ENCODE measurements around the gene ZNF609. TPM values are rescaled to one million over a fixed set of nuclear protein-coding genes. Genes with fewer than 3 reads are reported as not detected.

Gene ZNF609
- polyA plus RNA-seq, 12 donors = 13.2 to 23.3 (median 16.4) TPM; not detected in 1

DNA sequence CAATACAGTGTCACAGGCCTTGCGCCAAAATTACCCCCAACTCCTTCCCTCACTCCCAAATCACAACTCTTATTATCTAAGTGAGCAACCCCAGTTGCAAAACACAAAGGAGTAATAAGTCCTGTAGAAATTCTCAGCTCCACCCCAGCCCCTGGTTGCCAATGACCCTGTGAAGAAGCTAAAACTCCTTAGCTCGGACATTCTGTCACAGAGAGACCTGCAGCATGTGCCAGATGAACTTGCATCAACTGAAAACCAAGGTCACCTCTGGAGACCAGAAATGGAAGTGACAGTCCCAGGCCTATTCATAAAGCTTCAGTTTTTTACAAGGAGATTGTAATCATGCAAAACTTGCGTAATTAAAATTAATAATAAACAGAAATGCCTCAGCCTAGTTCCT is 259.8 kb downstream of the ZNF609 start:
- no peak for DNase-seq

DNA sequence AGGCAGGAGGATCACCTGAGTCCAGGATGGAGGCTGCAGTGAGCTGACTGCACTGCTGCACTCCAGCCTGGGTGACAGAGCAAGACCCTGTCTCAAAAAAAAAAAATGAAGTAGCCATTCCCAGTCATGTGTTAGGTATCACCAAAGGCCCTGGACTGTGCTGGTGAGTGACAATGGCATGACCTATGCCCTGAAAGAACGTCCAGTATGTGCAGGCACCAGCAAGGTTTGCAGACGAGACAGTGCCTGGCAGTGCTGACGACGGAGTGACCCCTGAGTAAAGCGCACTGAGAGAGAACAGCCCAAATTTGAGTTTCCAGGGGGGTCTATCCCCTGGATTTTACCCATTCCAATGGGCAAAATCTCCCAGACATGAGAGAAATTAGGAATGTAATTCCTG is 269.8 kb downstream of the ZNF609 start:
- DNase-seq = no peak

DNA sequence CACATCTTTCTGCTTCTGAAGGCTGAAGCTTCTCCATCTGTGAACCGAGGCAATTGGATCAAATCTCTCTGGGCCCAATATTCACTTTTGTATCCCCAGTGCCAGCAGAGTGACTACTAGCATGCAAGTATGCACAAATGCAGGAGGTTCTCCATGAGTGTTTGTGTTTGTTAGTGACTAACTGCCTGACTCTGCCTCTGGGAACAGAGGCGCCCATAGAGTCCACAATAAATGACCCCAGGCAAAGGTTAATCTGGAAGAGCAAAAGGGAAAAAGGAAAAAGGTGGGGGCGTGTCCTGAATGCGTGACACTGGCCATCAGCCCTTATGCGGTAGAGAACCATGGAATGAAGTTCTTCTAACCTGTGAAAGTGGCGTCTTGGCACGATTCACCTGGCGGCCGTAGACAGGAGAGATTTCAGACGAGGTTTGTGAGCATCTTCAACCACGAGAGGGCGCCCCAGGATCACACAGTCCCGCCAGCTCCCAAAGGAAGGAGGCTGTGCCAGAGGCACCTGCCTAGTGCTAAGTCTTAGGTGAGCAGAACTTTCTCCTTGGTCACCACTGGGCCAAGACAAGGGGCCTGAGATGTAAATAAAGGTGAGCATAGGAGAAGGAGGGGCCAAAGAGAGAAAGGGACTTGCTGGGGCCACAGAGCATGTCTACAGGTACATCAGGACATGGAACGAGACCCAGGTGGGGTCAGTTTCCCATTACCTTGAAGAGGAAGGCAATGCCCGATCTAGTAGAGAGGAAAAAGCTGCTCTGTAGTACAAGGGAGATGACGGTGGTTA is 270.8 kb downstream of the ZNF609 start:
- DNase-seq = peak; percentile 80

DNA sequence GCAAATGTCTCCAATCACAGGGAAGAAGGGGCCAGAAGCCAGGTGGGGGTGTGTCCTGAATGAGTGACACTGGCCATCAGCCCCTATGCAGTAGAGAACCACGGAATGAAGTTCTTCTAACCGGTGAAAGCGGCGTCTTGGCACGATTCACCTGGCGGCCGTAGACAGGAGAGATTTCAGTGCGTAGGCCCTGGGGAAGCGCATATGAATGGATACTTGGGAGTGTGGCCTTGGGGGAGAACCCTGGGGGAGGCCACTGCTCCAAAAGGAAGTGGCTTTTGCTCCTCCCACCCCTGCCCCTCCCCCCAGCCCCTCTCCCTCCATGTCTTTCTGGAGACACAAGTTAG is 271.4 kb downstream of the ZNF609 start:
- DNase-seq = no peak

DNA sequence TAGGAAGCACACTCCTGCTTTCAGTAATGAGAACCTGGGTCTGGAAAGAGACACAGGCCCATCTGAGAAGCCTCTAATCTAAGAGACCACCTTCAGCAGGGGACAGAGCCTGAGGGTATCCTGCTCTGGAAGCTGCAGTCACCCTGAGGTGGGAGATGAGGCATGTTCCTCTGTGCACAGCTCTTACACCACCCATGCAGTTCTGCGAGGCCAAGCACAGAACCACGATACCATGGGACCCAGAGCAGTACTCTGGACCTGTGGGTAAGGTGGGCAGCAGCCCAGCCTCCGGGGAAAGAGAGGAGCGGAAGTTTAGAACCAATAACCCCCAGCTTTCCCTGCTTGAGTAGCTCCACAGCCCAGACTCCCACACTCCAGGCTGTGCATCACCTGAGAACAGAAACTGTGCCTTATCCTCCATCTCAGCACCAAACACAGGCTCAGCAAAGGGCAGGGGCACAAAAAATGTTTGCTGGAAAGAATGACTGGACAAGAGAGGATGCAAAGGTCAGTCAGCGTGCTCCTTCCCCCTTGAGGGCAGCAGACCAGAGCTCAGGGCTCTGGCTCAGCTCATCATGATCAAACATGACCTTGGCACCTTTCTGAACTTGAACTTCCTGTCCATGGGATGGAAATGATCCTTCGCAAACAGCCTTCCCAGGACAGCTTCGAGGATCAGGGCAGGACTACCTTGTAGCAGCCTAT is 271.9 kb downstream of the ZNF609 start:
- no peak for DNase-seq

Other genes with a start within 250 kb of the ZNF609 start
- 10 to 100 TPM in 10 of 12 donors, 1 to 10 TPM in 1, not detected in 1; 9.2 to 14.6 (median 11.9) TPM for gene CSNK1G1, start 104.4 kb upstream of the ZNF609 start, polyA plus RNA-seq (ENCODE audit: insufficient read length in 12 of 12)
- gene PCLAF, start 79.1 kb upstream of the ZNF609 start, polyA plus RNA-seq (ENCODE audit: insufficient read length in 12 of 12) = 10 to 100 TPM in 11 of 12 donors, not detected in 1; 18.8 to 74.8 (median 40.0) TPM
- gene TRIP4, start 72.7 kb upstream of the ZNF609 start, polyA plus RNA-seq (ENCODE audit: insufficient read length in 12 of 12) = 10 to 100 TPM in 11 of 12 donors, not detected in 1; 17.1 to 32.9 (median 28.2) TPM

Measured in muscle of arm (tissue), 12 donors.